Measurements from ENCODE around the gene BNC2.

BNC2 gene

DNA sequence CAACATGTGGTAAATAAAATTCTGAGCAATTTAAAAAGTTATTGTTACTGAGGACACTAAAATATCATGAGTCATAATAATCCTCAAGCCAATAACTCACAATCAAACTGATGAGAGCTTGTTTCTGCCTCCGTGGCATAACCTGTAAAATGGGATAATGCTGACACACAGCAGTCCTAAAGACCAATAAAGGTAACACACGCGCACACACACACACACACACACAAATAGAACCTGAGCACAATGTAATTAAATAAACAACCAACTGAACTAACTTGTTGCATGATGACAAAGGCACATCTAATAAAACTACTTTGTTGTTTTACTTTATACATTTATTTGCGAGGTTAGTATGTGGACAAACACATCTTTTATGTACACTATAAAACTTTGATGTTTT is 358.2 kb downstream of the BNC2 start:
- H3K4me3 ChIP-seq (ENCODE audit: low read length) = no peak overlapping the region
- no peak for DNase-seq (ENCODE audit: low read depth)
- TF ChIP-seq, protein P1, sequence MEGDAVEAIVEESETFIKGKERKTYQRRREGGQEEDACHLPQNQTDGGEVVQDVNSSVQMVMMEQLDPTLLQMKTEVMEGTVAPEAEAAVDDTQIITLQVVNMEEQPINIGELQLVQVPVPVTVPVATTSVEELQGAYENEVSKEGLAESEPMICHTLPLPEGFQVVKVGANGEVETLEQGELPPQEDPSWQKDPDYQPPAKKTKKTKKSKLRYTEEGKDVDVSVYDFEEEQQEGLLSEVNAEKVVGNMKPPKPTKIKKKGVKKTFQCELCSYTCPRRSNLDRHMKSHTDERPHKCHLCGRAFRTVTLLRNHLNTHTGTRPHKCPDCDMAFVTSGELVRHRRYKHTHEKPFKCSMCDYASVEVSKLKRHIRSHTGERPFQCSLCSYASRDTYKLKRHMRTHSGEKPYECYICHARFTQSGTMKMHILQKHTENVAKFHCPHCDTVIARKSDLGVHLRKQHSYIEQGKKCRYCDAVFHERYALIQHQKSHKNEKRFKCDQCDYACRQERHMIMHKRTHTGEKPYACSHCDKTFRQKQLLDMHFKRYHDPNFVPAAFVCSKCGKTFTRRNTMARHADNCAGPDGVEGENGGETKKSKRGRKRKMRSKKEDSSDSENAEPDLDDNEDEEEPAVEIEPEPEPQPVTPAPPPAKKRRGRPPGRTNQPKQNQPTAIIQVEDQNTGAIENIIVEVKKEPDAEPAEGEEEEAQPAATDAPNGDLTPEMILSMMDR (conservative IDR thresholded peaks at IDR 0.05; ENCODE audit: low read depth, low read length) = no peak

DNA sequence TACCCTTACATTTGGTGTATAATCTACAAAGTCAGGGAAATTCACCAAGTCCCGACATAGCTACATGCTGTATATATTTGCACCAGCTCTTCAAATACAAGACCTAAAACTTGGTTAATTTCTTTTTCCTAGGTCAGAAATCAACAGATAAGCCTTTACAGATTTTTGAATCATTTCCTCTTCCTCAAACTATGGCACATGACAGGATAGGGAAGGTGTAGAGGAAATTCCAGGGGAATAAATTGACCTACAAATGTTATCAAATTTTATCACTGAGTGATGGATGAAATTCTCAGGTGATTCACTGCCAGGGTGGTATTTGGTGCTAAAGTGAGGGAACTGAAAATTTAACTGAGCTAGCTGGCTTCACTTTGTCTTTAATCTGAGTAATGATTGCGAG is 360.0 kb downstream of the BNC2 start:
- no peak overlapping the region for H3K4me3 ChIP-seq (ENCODE audit: low read length)
- no peak for DNase-seq (ENCODE audit: low read depth)
- TF ChIP-seq, protein P1 (conservative IDR thresholded peaks at IDR 0.05; ENCODE audit: low read depth, low read length) = no peak

DNA sequence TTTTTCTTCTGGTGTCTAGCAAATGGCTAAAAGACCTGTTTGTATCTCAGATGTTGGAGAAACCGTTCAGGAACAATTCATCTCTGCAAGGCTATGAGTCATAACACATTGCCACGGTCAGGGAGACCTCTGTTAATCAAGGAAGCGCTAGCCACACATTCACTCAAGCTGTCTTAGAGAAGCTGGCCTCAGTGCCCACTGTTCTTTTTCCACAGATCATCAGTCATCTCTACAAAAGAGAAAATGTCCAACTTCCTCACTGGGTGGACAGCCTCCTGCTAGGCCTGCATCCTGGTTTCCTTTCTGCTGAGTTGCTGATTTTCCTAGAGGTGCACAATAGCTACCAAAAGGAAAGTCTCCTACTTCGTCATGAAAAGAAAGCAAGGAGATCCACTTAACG is 360.5 kb downstream of the BNC2 start:
- TF ChIP-seq, protein P1 (conservative IDR thresholded peaks at IDR 0.05; ENCODE audit: low read depth, low read length) = no peak
- DNase-seq (ENCODE audit: low read depth) = no peak
- H3K4me3 ChIP-seq (ENCODE audit: low read length) = no peak overlapping the region

DNA sequence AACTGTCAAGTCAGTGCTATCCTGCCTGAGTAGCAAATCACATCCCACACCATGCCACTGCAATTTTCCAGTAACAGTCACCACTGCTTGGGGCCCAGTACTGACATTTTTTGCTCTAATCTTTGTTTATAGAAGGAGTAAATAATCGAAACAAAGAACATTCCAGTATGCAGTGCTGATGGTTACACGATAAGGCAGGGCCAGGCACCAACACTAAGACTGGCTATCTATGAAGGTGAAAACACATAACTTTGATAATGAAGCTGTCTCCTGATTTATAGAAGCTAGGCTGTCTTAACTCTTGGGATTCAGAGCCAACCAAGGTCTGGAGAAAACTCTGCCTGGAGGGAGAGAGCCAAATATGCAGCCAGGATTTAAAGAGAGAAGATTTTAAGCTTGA is 365.3 kb downstream of the BNC2 start:
- DNase-seq (ENCODE audit: low read depth) = peak; percentile 77
- TF ChIP-seq, protein P1 (conservative IDR thresholded peaks at IDR 0.05; ENCODE audit: low read depth, low read length) = no peak
- no peak overlapping the region for H3K4me3 ChIP-seq (ENCODE audit: low read length)

DNA sequence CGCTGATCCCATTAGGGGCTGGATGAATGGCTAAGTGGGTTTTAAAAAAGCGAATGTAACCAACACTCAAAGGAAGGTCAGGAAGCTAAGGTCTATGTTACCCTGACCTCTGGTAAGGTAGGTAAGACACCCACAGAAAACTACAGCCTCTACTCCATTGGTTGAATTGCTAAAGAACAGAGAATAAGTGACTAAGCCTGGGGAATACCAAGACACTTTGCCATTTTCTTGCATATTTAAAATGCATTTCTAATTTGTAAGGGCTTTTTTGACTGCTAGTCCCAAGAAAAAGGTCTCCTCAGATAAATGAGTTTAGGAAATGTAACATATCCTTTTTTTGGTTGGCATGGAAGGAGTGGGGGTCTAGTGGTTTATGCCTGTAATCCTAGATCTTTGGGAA is 368.7 kb downstream of the BNC2 start:
- TF ChIP-seq, protein P1 (conservative IDR thresholded peaks at IDR 0.05; ENCODE audit: low read depth, low read length) = no peak
- no peak for DNase-seq (ENCODE audit: low read depth)
- no peak overlapping the region for H3K4me3 ChIP-seq (ENCODE audit: low read length)

DNA sequence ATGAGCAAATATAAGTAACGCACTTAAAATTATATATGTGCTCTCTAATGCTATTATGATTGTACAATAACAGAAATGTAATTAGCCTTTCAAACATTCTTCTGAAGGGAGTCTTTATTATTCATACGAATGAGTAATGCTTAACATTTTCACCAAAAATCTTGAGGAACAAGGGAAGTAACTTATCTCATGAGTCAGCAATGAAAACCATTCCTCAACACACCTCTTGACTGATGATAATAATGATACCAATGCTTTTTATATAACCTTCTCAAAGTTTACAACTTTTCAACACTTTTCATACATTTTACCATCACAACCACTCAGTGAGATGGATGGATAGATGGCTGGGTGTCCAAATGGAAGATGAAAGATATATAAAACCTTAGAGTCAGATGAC is 369.3 kb downstream of the BNC2 start:
- DNase-seq (ENCODE audit: low read depth) = no peak
- H3K4me3 ChIP-seq (ENCODE audit: low read length) = no peak overlapping the region
- TF ChIP-seq, protein P1 (conservative IDR thresholded peaks at IDR 0.05; ENCODE audit: low read depth, low read length) = no peak

DNA sequence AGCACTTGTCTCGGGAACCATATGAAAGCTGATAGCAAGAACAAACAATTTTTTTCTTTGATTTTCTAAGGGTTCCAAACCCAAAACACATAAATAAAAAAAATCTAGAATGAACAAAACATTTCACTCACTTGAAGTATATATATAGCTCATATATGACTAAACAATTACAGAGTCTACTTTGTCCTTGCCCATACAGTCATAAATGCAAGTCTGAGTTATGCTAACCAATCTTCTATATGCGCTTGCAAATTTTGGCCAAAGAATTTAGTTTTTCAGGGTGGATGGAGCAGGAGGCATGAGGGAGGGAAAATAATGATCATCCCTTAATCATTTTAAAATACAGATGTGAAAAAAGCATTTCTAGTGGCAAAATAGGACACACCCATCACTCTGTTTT is 370.1 kb downstream of the BNC2 start:
- DNase-seq (ENCODE audit: low read depth) = no peak
- TF ChIP-seq, protein P1 (conservative IDR thresholded peaks at IDR 0.05; ENCODE audit: low read depth, low read length) = no peak
- no peak overlapping the region for H3K4me3 ChIP-seq (ENCODE audit: low read length)
